Stimulated activated CD4-positive, alpha-beta T cell treated with anti-CD3 and anti-CD28 coated beads, Interleukin-4, amount 100 ng/mL, for 4 hours (primary cell): Measurements from ENCODE around the gene SURF4.

Experiments used
- DNase-seq, 2 experiments: peaks; one replicate each; pipeline ENCODE4 v3.0.0-alpha.2; 2020

Gene SURF4

DNA sequence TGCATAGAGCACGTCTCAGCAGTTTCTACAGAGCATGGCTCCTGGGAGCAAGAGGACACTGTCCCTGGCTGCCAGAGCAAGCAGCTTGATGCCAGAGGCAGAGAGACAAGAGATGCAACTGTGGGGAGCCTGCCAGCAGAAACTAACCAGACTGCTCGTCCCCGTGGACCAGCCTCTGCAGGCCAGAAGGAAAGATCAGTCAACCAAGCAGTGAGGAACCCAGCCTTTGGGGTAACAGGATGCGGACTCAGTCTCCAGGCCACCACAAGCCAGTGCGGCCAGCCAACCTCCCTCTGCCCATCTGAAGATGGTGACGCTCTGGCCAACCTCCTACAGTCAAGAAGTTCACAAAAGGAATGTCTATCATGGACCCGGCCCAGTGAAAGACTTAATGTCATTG, 3.7 kb downstream of the SURF4 start:
- no peak for DNase-seq

- peak; percentile 61 to 74 for DNase-seq
Measured at GRCh38 chr9:133371261-133371711, 4.6 kb downstream of the SURF4 start.

DNA sequence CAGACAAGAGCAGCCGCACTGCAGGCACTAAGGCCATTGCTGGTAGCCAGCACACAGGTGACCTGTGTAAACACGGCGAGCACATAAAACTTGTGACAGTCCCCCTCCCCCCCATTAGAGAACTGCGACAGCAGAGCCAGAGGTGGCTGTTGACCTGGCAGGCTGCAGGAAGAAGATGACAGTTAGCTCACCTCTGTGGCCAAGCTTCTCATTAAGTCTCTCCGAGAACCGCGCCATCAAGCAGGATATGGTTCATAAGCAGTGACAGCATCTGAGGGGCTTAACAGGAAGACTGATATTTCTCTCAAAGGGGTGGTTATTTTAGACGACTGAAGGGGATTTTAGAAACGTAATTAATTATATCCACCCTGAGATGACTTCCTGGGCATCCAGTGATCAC, 5.2 kb downstream of the SURF4 start:
- DNase-seq = peak in 1 of 2 experiments; percentile 30

- no peak for DNase-seq
Measured at GRCh38 chr9:133369933-133370332, 5.9 kb downstream of the SURF4 start.

DNA sequence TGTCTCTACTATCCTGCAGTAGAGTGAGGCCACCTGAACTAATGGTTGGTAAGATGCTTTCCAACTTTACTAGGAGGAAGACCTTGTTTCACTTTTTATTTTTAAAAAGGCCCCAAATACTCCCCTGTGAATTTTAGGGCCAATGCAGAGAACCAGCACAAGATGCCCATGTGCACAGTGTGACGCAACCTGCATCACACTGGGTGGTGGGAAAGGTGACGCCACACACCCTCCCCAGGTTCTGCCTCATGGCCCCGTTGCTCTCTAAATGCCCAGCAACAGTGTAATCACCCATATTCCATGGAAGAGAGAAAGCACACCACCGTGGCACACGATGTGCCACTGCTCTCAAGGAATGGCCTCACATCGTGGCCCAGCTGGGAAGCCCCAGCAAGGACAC, 6.4 kb downstream of the SURF4 start:
- DNase-seq = no peak

- DNase-seq = no peak
Measured at GRCh38 chr9:133368249-133368881, 7.5 kb downstream of the SURF4 start.

GRCh38 chr9:133367778-133368177, 8.1 kb downstream of the SURF4 start:
- no peak for DNase-seq

DNA sequence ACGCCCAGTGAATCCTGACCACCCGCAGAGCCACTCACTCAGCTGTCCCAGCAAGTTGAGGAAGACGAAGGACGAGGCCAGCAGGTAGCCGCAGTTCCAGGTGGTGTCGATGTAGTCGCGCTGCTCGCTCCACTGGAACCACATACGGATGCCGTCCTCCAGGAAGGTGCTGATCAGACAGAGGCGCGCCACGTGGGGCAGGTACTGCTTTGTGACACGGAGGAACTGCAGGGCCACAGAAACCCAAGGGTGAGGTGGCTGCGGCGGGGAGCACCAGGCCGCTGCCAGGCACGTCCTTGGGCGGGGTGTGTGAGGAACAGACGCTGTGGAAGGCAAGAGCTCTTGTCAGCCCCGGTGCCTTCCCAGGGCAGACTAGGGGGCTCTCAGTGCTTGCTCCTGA, 8.6 kb downstream of the SURF4 start:
- no peak for DNase-seq

DNA sequence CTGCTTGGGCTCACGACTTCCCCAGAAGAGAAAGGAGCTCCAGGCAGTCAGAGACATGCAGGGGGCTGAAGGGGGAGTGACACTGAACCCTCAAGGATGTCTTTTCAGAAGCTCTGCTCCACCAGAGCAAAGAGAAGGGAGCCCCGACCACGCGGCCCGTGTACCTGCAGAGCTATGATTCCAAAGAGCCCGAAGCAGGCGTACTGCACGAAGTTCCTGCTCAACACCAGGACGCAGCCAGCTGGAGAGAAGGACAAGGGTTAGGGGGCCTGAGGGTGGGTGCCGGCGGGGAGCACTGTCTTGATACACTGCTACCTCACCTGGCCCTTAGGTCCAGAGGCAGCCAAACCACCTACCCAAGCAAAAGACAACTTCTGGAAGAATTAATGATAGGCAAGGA, 9.4 kb downstream of the SURF4 start:
- DNase-seq = no peak

- no peak for DNase-seq
Measured at GRCh38 chr9:133362359-133363044, 13.4 kb downstream of the SURF4 start.

- no peak for DNase-seq
Measured at GRCh38 chr9:133361507-133362092, 14.3 kb downstream of the SURF4 start.

GRCh38 chr9:133360400-133361393, 15.2 kb downstream of the SURF4 start:
- DNase-seq = no peak

DNA sequence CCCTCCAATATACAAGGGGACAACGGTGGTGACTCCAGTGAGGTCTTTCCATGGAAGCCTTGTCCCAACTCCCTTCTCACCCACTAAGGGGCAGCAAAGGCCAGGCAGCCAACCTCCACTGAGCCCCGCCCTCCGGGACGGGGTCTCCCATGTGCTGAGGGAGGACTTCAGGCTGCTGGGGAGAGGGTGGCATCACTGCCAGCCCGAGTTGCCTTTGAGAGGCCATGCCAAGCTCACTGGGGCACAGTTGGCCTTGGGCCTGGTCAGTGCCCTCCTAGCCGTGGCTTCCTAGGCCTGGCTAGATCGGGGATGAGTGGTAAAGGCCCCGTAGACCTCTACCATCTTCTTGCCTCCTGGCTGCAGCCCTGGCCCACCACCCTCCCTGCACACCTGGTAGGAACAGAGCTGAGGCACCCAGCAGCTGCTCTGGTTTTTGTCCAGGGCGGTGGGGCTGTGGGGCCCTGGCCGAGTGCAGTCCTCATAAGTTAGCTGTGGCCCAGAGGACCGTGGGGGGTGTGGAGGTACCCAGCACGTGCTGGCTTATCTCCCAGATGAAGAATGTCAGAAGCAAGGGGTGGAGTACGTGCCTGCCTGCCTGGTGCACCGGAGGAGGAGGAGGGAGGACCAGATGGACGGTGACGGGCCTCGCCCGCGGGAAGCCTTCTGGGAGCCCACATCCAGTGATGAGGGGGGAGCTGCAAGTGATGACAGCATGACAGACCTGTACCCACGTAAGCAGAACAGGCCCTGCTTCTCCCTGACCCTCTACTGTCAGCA, 16.3 kb downstream of the SURF4 start:
- DNase-seq = no peak

DNA sequence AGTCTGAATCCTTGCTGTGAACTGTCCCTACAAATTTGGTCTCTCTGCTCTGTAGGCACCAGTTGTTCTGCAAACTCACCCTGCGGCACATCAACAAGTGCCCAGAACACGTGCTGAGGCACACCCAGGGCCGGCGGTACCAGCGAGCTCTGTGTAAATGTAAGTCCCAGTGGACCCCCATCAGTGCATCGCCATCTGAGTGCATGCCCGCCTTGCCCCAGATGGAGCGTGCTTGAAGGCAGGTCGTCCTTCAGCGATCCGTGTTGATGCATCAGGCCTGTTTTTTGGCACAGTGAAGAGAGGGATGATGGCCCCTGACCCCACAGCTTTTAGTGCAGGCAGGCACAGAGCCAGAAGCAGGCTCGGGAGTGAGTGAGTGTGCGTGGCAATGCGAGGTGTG, 18.2 kb downstream of the SURF4 start:
- DNase-seq = no peak

DNA sequence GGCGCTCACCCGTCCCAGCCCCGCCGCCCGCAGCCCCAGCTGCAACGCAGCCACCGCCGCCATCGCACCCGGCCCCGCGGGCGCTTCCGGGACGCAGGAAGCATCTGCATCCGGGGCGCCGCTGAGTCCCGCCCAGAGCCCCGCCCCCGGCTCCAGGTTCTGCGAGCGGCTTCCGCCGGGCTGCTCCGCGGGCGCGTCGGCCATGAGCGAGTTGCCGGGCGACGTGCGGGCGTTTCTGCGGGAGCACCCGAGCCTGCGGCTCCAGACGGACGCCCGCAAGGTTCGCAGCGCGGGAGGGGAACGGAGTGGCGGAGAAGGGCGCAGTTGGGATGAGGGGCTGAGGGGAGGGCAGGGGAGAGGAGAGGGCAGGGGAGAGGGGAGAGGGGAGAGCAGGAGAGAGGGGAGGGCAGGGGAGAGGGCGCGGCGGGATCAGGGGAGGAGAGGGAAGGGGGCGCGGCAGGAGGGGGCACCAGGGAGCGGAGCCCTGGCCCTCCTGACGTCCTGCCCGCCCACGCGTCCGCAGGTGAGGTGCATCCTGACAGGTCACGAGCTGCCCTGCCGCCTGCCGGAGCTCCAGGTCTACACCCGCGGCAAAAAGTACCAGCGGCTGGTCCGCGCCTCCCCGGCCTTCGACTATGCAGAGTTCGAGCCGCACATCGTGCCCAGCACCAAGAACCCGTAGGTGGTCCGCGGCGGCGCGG, 19.3 kb downstream of the SURF4 start, which contains the start of the genes SURF1 and SURF2:
SURF1 (minus strand) TSS at position 97 of the 701 bp plus-strand sequence; CDS start at position 63, 34 bp downstream.
SURF2 (plus strand) TSS at position 160 of the 701 bp plus-strand sequence; CDS start at position 203, 43 bp downstream.
- DNase-seq = peak; percentile 87 to 95

- no peak for DNase-seq
Measured at GRCh38 chr9:133355881-133356357, 19.9 kb downstream of the SURF4 start.

DNA sequence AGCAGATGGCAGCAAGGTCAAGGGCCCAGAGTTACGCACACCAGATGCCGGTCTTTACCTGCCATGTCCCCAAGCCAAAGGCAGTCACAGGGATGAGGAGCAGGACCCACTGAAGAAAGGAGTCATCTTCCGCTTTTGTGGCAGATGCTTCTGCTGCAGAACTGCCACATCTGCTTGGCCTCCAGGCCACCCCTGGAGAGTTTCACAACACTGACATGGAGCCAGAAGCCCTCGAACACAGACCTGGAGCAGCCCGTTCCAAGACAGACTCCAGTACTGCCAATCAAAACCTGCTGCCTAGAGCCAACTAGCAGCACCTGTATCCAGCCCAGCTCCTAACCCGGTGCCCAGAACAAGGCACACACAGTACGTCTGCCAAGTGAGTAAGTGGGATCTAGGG, 21.1 kb downstream of the SURF4 start:
- DNase-seq = no peak

GRCh38 chr9:133353548-133353947, 22.3 kb downstream of the SURF4 start:
- no peak for DNase-seq

- DNase-seq = no peak
Measured at GRCh38 chr9:133352635-133353340, 23.1 kb downstream of the SURF4 start.

- peak in 1 of 2 experiments; percentile 30 for DNase-seq
Measured at GRCh38 chr9:133351908-133352634, 23.8 kb downstream of the SURF4 start.
